Measurements from ENCODE around the gene MEN1.

DNA sequence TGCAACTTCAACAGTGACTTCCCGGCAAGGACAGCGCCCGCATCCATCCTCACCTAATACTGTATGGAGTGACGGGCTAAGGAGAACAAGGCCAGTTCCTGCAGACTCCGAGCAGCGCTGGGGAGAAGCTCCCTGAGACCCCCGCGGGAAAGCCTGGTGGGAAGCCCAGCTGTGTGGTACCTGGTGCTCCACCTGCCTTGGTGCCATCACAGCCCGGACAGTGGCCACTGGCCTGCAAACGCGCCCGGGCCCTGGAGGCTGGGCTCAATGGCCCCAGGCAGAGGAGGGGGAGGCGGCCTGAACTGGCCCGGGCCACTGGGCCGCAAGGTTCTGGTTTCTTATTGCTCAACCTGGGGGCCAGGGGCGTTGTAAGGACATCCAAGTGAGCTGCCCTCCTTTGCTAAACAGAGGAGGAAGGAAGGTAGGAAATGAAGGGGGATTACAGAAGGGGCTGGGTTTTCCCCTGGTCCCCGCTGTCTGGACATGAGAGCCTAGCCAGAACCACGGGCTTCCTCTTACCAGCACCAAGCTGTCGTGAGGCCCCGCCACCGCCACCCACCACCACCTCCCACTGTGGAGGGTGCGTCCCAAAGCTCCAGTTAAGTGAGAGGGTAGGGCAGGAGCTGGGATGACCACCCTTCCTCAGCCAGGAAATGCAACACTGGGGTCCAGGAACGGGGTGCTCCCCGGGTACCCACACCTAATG lies 42.6 kb upstream of the MEN1 start:
- TF ChIP-seq, protein P1, sequence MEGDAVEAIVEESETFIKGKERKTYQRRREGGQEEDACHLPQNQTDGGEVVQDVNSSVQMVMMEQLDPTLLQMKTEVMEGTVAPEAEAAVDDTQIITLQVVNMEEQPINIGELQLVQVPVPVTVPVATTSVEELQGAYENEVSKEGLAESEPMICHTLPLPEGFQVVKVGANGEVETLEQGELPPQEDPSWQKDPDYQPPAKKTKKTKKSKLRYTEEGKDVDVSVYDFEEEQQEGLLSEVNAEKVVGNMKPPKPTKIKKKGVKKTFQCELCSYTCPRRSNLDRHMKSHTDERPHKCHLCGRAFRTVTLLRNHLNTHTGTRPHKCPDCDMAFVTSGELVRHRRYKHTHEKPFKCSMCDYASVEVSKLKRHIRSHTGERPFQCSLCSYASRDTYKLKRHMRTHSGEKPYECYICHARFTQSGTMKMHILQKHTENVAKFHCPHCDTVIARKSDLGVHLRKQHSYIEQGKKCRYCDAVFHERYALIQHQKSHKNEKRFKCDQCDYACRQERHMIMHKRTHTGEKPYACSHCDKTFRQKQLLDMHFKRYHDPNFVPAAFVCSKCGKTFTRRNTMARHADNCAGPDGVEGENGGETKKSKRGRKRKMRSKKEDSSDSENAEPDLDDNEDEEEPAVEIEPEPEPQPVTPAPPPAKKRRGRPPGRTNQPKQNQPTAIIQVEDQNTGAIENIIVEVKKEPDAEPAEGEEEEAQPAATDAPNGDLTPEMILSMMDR (IDR thresholded peaks at IDR 0.05): no peak
- TF ChIP-seq EP300 (IDR thresholded peaks at IDR 0.05) (no peak), POLR2AphosphoS5 (IDR thresholded peaks at IDR 0.05) (no peak), POLR2A (IDR thresholded peaks at IDR 0.05) (no peak)
